ENCODE data around the gene YTHDC2.

YTHDC2 gene

GRCh38 chr5:113488645-113489184 is 24.8 kb upstream of the YTHDC2 start:
- no peaks in the 10 kb centered on the region for H3F3A ChIP-seq (ENCODE audit: insufficient read depth, low read length)
- no peak overlapping the region for H3K4me2 ChIP-seq (ENCODE audit: low read length)
- H3K4me1 ChIP-seq (ENCODE audit: insufficient read depth, low read length, severe bottlenecking), result no peaks in the 10 kb centered on the region
- H3K36me3 ChIP-seq (ENCODE audit: insufficient read depth, low read length), result no peaks in the 10 kb centered on the region
- TF ChIP-seq CTCF (IDR thresholded peaks at IDR 0.05; ENCODE audit: low read length) (no peak), EZH2 (IDR thresholded peaks at IDR 0.05; ENCODE audit: borderline replicate concordance, low read length) (no peak)
- no peak overlapping the region for H3K27ac ChIP-seq (ENCODE audit: low read depth, low read length, poor library complexity, severe bottlenecking)
- H3K9me2 ChIP-seq (ENCODE audit: low read depth, low read length), result no peaks in the 10 kb centered on the region
- no peaks in the 10 kb centered on the region for H3K27me3 ChIP-seq (ENCODE audit: insufficient read depth, low read length)
- H3K9ac ChIP-seq (ENCODE audit: low read length), result no peak overlapping the region
- no peaks in the 10 kb centered on the region for H3K79me2 ChIP-seq (ENCODE audit: insufficient read depth, low read length)
- no peak overlapping the region for H2AFZ ChIP-seq (ENCODE audit: low read length)
- peaks cover 7% of the 10 kb centered on the region; the same call in 1 of the 2 replicates for H3K9me3 ChIP-seq (ENCODE audit: low read length)
- H4K20me1 ChIP-seq (ENCODE audit: insufficient read depth, low read length), result no peaks in the 10 kb centered on the region
- H3K4me3 ChIP-seq (ENCODE audit: low read depth, low read length, poor library complexity, severe bottlenecking), result no peak overlapping the region

GRCh38 chr5:113489299-113489698 is 24.2 kb upstream of the YTHDC2 start:
- H3K27ac ChIP-seq (ENCODE audit: low read depth, low read length, poor library complexity, severe bottlenecking), result no peak overlapping the region
- H3K36me3 ChIP-seq (ENCODE audit: insufficient read depth, low read length), result no peaks in the 10 kb centered on the region
- H4K20me1 ChIP-seq (ENCODE audit: insufficient read depth, low read length), result no peaks in the 10 kb centered on the region
- no peaks in the 10 kb centered on the region for H3F3A ChIP-seq (ENCODE audit: insufficient read depth, low read length)
- H2AFZ ChIP-seq (ENCODE audit: low read length), result no peak overlapping the region
- no peak overlapping the region for H3K9ac ChIP-seq (ENCODE audit: low read length)
- no peak overlapping the region for H3K4me2 ChIP-seq (ENCODE audit: low read length)
- H3K4me1 ChIP-seq (ENCODE audit: insufficient read depth, low read length, severe bottlenecking), result no peaks in the 10 kb centered on the region
- TF ChIP-seq CTCF (IDR thresholded peaks at IDR 0.05; ENCODE audit: low read length) (no peak), EZH2 (IDR thresholded peaks at IDR 0.05; ENCODE audit: borderline replicate concordance, low read length) (no peak)
- no peaks in the 10 kb centered on the region for H3K9me2 ChIP-seq (ENCODE audit: low read depth, low read length)
- no peak overlapping the region for H3K4me3 ChIP-seq (ENCODE audit: low read depth, low read length, poor library complexity, severe bottlenecking)
- H3K9me3 ChIP-seq (ENCODE audit: low read length), result peaks cover 7% of the 10 kb centered on the region; the same call in 1 of the 2 replicates
- H3K79me2 ChIP-seq (ENCODE audit: insufficient read depth, low read length), result no peaks in the 10 kb centered on the region
- no peaks in the 10 kb centered on the region for H3K27me3 ChIP-seq (ENCODE audit: insufficient read depth, low read length)

GRCh38 chr5:113490317-113490716 is 23.2 kb upstream of the YTHDC2 start:
- H3F3A ChIP-seq (ENCODE audit: insufficient read depth, low read length), result no peaks in the 10 kb centered on the region
- H3K27ac ChIP-seq (ENCODE audit: low read depth, low read length, poor library complexity, severe bottlenecking), result no peak overlapping the region
- H3K9ac ChIP-seq (ENCODE audit: low read length), result no peak overlapping the region
- no peak for TF ChIP-seq EZH2 (IDR thresholded peaks at IDR 0.05; ENCODE audit: borderline replicate concordance, low read length)
- TF ChIP-seq CTCF (IDR thresholded peaks at IDR 0.05; ENCODE audit: low read length), result no peak
- no peak overlapping the region for H2AFZ ChIP-seq (ENCODE audit: low read length)
- no peak overlapping the region for H3K4me3 ChIP-seq (ENCODE audit: low read depth, low read length, poor library complexity, severe bottlenecking)
- H3K79me2 ChIP-seq (ENCODE audit: insufficient read depth, low read length), result no peaks in the 10 kb centered on the region
- no peaks in the 10 kb centered on the region for H3K36me3 ChIP-seq (ENCODE audit: insufficient read depth, low read length)
- peaks cover 7% of the 10 kb centered on the region; the same call in 1 of the 2 replicates for H3K9me3 ChIP-seq (ENCODE audit: low read length)
- no peaks in the 10 kb centered on the region for H4K20me1 ChIP-seq (ENCODE audit: insufficient read depth, low read length)
- no peaks in the 10 kb centered on the region for H3K4me1 ChIP-seq (ENCODE audit: insufficient read depth, low read length, severe bottlenecking)
- H3K27me3 ChIP-seq (ENCODE audit: insufficient read depth, low read length), result no peaks in the 10 kb centered on the region
- H3K4me2 ChIP-seq (ENCODE audit: low read length), result no peak overlapping the region
- H3K9me2 ChIP-seq (ENCODE audit: low read depth, low read length), result no peaks in the 10 kb centered on the region

Measured in OCI-LY1 (cell line).